Forelimb muscle (tissue), 1 donor: ENCODE data around the gene DCUN1D4. TPM values are rescaled to one million over a fixed set of nuclear protein-coding genes. Genes with fewer than 3 reads are reported as not detected.
A peak's percentile ranks its signal among the peaks of the same experiment; 100 is the strongest.
"Not testable (repeated sequence)": the region's sequence is repeated elsewhere in the genome, so short reads cannot be mapped to it uniquely, and the experiment has no call there.

Source experiments
- DNase-seq: peaks from one replicate; pipeline ENCODE4 v3.0.0-alpha.2; 2013; ENCODE audit warnings: low read depth
- polyA plus RNA-seq: library from polyadenylated mRNA; unstranded; fragments of 120-200 nt; gene quantifications from one replicate; pipeline ENCODE4 v1.2.1, GENCODE V29; 2013; ENCODE audit not compliant: insufficient read length

DCUN1D4 gene
- polyA plus RNA-seq, 1 donor, result 27.3 TPM

DNA sequence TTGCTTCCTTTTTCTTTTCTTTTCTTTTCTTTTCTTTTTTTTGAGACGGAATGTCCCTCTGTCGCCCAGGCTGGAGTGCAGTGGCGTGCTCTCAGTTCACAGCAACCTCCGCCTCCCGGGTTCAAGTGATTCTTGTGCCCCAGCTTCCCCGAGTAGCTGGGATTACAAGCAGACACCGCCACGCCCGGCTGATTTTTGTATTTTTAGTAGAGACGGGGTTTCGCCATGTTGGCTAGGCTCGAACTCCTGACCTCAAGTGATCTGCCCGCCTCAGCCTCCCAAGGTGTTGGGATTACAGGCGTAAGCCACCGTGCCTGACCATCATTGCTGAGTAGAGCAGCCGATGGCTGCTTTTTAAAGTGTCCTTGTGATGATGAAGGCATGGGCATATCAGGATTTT, 50.4 kb downstream of the DCUN1D4 start:
- not testable (repeated sequence) for DNase-seq

DNA sequence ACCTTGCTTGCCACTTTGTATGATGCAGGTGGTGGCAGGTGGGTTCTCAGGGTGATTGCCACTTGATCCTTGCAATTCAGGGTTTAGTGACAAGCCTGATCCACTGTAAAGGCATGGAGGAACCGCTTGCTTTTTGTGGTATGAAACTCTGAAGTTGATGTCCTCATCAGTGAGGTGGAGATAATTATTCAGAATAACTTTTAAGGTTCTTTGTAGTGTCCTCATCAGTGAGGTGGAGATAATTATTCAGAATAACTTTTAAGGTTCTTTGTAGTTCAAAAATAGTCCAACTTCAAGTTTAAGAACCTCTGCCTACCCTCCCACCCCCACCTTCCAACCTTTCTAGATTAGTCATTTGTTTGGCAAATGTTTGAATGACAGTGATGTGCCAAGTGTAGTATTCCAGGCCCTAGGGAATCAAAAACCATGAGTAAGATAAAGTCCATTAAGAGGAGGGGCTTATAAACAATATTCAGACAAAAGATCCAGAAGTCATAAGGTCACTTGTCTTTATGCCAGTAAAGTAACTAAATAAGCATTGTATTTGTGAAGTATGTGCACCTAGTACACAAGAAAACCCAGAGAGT, 51.2 kb downstream of the DCUN1D4 start:
- no peak for DNase-seq

DNA sequence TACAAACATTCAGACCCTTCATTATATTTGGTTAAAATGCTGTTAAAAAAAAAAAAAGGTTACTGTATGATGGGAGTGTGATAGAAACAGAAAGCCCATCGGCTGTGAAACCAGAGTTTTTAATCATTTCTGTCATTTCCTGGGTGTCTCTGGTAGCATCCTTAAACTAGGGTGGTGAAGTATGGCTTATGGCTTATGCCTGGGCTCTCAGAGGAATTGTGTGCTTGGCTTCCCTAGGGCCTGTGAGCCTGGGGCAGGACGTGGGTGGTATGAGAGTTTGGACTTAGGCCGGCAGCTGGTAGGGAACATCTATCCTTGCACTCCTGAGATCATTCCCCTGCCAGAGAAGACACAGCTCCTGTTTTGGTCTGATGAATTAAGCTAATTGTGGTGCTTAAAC, 52.2 kb downstream of the DCUN1D4 start:
- DNase-seq, result no peak

DNA sequence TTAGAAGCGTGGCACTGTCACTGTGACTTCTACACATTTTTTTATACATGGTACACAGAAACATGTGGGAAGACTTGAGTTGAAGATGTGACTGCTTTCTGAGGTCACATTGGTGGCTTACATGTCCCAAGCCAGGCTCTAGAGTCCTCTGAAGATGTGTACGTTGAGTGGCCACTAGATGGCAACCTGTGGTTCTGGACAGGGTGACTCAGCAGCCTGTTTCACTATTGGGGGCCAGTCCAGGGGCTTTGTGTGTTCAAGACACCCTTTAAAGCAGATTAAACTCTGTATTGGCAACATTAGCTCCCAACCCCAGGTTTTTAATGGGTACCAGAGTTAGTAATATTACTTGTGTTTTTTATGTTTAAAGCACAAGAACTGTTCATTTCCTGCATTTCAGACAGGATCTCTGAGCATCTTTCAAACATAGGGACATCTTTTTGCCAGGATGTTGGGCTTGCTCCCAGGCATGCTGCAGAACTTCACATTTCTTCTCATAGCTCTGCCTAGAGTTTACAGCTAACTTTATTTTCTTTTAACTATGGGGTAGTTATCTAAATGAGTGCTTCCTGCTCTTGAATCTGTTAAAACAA, 53.0 kb downstream of the DCUN1D4 start:
- DNase-seq, result peak; percentile 28

DNA sequence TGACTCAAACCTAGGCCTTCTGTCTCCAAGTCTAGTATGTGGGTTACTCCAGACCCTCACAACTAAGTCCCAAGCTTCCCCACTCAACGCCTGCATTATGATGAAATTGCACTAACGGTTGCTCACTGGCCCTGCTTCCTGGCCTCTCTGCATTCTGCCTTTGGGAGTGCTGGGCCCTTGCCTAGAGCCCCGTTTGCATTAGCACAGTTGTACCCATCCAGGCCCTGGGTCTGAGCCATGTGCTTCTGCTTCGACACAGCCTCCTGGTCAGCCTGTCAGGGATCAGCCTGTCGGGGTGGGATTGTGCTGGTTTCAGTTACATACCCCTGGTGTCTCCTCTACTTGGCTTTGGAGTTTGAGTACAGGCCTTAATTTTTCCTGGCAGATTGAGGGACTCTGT, 58.4 kb downstream of the DCUN1D4 start:
- no peak for DNase-seq

DNA sequence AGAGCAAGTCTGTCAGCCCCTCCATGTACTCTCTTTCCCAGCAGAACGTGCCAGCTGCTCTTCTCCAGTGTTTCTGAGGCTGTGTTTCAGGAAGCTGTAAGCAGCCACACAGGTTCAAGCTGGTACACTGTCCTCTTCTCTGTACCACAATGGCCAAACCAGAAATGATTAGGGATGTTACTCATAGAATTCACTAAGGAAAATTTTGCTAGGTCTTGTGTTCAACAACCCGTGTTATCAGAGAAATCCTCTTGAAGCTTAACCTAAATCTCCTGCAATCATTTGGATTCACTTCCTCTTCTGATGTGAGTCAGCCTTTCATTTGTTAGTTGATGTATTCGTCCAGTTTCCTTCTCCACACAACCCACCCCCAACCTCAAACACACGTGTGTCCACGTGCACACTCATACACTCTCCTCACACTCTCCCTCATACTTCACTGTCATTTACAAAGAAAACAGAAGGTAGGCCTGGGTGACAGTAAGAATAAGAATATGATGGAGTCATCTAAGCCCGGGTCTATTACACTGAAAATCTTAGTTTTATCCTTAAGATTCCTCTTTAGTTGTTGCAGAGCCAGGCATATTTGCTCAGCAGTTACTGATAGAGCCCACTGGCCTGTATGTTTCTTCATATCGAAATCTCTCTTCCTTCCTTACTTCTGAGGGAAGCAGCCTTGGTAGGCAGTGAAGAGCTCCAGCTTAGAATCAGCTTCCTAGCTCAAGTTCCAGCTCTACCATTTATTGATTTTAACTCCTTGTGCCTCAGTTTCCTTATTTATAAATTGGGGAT, 63.4 kb downstream of the DCUN1D4 start:
- no peak for DNase-seq

DNA sequence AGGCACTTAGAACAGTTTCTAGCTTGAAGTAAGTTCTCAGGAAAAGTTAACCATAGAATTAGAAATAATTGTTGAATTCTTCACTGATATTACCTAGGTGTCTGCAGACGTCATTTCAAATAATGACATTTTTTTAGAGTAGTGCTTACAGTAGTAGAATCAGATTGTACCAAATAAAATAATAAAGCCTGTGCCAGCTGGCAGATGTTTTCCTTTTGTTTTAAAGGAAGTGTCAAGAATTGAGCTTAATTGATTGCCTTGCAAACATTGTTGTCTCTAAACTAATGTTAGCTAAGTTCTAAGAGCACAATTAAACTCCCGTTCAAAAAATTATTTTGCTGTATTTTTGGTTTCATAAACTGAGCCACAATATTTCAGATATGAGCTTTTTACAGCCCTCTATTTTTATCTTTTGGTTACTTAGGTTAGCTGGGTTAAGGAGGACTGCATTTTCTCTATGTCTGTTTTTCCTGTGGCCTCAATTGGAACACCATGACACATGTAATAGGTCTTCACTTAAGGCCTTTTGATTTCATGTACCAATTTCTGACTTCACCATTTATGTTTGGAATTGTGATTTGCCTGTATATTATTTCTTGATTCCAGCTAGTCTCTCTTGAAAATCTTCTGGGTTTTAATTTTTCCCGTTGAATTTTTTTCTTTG, 64.2 kb downstream of the DCUN1D4 start:
- no peak for DNase-seq

DNA sequence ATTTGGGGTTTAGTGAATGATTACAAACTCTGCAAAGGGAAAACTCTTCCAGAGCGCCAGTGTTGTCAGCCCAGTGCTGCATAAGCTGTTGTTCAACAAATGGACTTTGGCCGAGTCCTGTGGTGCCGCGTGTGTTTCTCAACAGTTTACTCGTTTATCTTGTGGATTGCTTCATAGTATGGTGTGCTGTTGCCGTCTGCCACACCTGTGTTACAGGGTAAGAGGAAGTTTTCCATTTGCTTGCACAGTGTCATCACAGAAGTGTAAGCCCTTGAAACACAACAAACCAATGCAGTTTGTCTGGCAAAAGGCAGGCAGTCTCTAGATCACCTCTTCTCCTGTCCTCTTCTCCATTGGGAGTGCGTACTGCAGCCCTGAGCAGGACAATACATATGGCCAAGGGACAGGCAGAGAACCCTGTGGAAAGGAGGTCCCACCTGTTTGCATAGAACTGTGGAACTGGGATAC, 66.3 kb downstream of the DCUN1D4 start:
- no peak for DNase-seq

DNA sequence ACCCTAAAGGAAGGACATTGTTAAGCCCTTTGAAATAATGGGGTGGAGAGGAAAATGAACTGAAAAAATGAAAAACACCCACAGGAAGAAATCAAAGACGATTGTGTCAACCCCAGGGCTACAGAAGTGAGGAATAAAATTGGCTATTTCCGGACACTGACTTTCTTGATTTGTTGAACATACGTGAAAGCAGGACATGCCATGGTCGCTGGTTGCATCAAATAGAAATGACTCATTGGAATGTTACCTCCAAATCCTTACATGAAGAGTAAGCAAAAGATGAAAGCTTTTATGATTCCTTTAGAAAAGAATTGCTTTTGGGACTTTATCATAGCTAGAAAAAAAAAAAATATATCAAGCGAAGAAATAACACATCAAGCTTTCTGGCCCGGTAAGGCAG, 75.3 kb downstream of the DCUN1D4 start:
- DNase-seq, result no peak

DNA sequence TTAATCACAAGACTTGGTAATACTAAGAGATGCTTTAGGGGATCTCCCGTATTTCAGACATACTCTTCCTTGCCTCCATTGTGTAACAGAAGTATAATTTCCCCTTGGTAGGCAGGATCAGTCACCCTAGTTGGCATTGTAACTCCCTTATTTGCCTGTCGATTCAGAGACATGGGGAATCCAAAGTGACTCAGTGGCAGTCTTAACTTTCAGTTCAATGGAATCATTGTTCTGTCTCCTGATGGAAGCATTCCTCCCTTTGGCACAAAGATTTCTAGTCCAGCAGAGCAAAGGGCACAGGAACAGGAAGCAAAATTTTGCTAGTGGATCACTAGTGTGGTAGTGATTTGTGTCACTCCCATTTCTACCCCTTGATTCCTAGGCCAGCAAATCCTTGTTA, 80.4 kb downstream of the DCUN1D4 start:
- DNase-seq, result no peak

DNA sequence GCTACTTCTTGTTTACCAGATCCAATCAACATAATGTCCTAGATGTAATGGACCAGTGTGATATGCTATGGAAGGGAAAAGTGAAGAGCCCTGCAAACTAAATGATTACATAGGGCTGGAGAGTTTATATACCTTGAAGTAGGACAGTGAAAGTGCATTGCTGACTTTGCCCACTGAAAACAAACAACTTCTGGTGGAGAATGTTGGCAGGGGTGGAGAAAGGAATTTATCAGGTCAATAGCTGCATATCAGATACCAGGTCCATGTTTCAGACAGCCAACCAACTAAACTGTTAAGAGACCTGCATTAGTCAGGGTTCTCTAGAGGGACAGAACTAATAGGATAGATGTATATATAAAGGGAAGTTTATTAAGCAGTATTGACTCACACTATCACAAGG, 82.4 kb downstream of the DCUN1D4 start:
- no peak for DNase-seq

DNA sequence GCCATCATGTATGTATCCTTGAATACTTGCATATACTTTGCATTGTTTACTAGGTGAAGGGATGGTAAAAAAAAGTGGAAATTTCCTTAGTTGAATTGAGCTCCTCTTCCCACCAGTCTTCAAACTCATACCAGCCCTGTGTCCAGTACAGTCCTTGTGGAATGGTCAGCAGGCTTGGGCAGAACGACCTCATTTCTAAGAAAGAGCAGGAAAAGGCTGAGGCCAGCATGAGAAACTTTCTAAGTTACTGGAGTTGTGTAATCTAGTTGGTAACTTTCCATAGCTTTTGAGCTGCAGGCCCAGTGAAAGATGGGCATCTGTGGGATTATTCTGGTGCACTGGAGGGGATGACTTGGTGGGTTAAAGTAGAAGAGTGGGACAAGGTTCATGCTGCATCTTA, 87.6 kb downstream of the DCUN1D4 start:
- DNase-seq, result no peak

DNA sequence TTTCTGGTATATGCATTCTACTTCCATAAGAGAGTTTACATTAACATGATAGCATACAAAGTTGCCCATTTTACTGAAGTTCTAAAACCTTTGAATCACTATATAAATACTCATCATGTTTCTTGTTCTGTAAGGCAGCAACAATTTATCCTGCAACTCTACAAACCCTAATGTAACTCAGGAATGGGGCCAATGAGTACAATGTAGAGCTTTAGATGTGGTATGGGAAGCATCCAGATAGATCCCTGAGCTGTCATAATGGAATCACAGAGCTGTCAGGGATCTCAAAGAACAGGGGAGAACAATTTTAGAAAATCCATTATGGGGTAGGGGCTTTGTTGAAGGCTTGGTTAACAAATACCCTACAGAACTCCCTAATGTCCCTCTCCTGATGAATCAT, 88.5 kb downstream of the DCUN1D4 start:
- no peak for DNase-seq

DNA sequence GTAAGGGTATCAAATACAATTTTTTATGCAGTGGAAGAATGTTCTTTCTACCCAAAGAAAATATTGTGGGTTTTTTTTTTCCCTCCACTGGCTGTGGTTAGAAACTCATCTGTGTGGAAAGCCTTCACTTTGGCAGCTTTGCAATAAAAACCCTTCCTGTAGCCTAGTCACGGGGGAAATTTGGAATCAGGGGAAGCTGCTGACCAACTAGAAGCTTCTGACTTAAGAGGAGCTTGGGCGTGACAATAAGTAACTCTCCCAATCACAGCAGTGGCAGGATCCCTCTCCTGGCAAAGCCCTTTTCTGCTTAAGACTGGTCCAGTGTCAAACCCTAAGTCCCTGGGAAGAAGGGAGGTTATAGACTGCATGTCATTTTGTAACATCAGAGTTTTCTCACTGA, 89.3 kb downstream of the DCUN1D4 start:
- DNase-seq, result no peak

DNA sequence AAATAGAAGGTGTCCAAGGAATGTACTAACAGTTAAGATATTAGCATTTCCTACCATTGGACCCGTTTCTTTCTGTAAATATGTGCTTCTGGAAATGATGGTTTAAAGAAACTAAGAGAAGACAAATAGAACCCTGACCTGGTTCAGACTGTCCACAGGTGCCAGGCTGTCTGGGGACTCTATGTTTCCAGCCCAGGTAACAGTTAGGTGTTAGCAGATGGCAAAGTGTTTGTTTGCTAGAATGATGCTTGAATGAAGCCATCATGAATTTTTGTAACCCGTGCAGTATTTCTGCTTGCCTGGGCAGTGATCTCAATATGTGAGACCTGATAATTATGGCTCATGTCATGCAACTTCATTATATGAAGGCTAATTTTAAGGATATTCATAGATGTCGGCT, 89.7 kb downstream of the DCUN1D4 start:
- no peak for DNase-seq

DNA sequence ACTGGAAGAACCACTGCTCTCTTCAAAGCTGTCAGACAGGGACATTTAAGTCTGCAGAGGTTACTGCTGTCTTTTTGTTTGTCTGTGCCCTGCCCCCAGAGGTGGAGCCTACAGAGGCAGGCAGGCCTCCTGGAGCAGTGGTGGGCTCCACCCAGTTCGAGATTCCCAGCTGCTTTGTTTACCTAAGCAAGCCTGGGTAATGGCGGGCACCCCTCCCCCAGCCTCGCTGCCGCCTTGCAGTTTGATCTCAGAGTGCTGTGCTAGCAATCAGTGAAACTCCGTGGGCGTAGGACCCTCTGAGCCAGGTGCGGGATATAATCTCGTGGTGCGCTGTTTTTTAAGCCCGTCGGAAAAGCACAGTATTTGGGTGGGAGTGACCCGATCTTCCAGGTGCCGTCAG, 97.5 kb downstream of the DCUN1D4 start:
- DNase-seq, result not testable (repeated sequence)

DNA sequence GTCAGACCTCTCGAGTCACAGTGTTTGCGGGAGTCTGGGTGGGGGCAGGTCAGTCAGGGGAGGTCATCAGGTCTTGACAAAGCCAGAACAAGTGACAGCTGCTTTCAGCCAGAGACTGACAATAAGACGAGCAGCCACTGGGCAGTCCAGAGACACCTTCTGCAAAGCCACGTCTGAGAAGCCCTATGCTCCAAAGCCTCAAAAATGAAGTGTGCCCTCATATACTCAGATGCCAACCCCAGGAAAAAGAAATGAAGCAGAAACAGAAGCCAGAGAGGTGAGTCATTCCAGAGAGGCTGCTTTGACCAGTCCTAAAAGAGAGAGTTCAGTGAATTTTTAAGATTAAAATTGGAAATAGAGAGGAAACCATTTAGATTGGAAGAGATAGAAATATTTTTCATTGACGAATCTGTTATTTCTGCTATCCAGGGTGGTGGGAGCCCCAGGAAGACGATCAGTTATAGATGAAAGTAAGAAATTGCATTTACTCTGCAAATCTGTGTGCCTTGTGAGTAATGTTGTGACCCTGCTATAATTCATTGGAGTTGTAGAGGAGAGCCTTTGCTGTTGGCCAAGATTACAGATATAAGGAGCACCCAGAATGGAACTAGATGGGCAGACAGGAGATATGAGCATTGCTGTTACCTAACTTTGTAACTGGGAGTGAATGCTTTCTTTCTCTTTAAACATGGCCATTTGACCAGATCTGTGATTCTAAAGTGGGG, 99.3 kb downstream of the DCUN1D4 start:
- no peak for DNase-seq

DNA sequence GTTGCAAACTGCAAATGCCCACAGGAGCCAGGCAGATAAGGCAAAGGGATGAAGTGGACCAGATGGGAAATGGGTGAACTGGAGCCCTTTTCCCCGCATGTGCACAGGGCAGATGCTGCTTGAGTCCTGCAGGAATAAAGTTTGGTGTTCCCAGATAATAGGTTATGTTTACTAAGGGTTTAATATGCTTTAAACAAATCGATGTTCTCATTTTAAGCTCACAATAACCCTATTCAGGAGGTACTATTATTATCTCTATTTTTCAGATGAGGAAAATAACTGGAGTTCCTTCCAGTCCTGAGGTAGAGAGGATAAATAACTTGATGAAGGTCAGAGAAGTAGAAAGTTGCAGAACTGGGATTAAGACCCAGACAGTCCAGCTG, 99.9 kb downstream of the DCUN1D4 start:
- DNase-seq, result no peak

DNA sequence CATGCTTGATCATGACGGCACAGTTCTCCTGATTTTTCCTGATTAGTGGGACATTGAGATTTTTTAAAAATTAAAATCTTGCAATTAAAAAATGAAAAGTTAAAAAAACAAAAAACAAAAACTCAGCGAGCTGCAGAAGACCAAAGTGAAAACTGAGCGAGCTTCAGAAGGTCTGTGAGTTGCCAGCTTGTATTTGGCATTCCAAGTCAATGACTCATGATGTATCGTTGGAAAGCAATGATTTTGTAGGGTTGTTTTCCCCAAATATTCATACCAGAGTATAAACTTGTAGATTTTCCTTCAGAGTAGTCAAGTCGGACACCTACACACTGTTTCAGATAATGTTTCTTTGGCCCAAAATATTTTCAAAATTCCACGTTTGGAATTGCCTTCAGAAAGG, 100.3 kb downstream of the DCUN1D4 start:
- no peak for DNase-seq

DNA sequence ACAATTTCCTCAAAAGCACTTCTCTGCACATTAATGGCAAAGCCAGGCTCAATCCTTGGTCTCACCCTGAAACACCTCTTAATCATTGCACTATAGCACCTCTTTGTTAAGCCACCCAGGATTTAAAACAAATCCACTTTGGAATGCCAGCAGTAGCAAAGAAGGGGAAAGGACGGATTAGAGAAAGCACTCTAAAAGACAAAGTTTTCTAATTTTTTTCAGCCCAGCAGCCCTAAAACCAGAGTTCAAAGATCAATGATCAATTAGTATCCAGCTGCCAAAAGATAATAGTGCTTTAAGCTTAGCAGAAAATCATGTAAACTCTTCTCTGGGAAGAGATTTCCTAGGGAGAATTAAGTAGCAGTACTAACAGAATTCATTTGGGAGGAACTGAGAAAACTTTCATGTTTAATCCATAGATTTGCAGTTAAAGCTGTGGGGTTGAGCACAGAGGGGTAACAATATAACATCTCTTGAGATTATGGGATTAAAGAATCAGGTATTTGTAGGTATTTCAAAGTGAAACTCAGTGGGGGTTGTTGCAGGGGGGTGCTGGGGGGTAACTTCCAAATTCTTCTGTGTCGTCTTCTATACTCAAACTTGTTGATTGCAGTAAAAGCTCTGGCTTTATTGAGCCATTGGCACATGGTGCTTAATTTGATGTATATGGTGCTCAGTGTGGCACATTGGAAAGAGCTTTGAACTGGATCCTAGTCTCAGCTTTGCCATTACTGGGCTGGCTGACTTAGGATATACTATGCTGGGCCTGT, 115.4 kb downstream of the DCUN1D4 start:
- DNase-seq, result no peak

DNA sequence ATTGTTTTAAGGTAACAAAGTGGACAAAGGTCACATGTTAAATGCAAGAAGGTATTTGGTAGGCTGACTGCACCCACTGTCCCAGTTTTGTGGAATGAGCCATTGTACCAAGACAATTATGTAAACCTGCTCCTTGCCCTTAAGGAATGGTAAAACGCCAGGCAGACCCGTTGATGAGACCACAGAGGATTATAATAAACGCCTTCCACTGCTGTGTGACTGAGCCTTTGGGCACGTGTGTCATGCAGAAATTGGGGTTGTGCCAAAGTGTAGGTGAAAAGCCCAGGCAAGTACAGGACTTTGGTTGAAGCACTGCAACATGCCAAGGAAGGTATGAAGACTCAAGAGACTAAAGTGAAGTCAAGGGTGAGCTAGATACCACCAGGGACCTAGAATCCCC, 117.5 kb downstream of the DCUN1D4 start:
- no peak for DNase-seq
